IMR-90 (cell line): Measurements from ENCODE around the gene DCAF10. TPM values are rescaled to one million over a fixed set of nuclear protein-coding genes. Genes with fewer than 3 reads are reported as not detected.
"Not testable (repeated sequence)": the region's sequence is repeated elsewhere in the genome, so short reads cannot be mapped to it uniquely, and the experiment has no call there.

ENCODE experiments used
- ATAC-seq: fragments of 200-7000 bp; cut with Tn5 transposase; 2 replicates; pipeline ENCODE4 v1.9.1; 2020; ENCODE audit warnings: low read depth, mild to moderate bottlenecking, moderate library complexity
- BruUV-seq: library from RNA; stranded (reverse); fragments of 400-500 nt; replicated peaks from 2 replicates; lab custom pipeline; 2021; lab: Mats Ljungman, UMichigan
- CTCF ChIA-PET: fragments of 300-600 bp; formaldehyde crosslinking; extraction: SDS; loops from one replicate; lab custom pipeline; 2021; ENCODE audit warnings: antibody characterized with exemption; lab: Yijun Ruan, JAX
- POLR2A ChIA-PET: fragments of 300-600 bp; sonication (Branson Sonifier 250); formaldehyde crosslinking; loops from one replicate; lab custom pipeline; 2022; ENCODE audit warnings: antibody characterized with exemption; ENCODE audit not compliant: unreplicated experiment; lab: Charles Lee
- DNase-seq: peaks from one replicate; pipeline ENCODE4 v3.0.0; 2013
- H2AFZ ChIP-seq: replicated peaks from 2 replicates; pipeline ENCODE3; 2013; ENCODE audit warnings: low read length, mild to moderate bottlenecking; ENCODE audit not compliant: poor library complexity
- H2AK5ac ChIP-seq: 2 replicates; pipeline ENCODE4 v1.6.1; 2013; ENCODE audit warnings: low read depth, low read length, inconsistent platforms
- H2AK9ac ChIP-seq: replicated peaks from 2 replicates; pipeline ENCODE3; 2013; ENCODE audit warnings: mild to moderate bottlenecking, low read depth, low read length, moderate library complexity; ENCODE audit not compliant: poor library complexity
- H2BK120ac ChIP-seq: 2 replicates; pipeline ENCODE4 v1.6.1; 2013; ENCODE audit warnings: low read depth, low read length, inconsistent platforms
- H2BK15ac ChIP-seq: 3 replicates; pipeline ENCODE4 v1.6.1; 2013; ENCODE audit warnings: low read depth, low read length, inconsistent platforms
- H2BK20ac ChIP-seq: 2 replicates; pipeline ENCODE4 v1.6.1; 2013; ENCODE audit warnings: low read depth, mild to moderate bottlenecking, inconsistent platforms, low read length, moderate library complexity
- H2BK5ac ChIP-seq: 2 replicates; pipeline ENCODE4 v1.6.1; 2013; ENCODE audit warnings: mild to moderate bottlenecking, low read depth, low read length, inconsistent platforms; ENCODE audit not compliant: poor library complexity, severe bottlenecking
- H3K14ac ChIP-seq: replicated peaks from 2 replicates; pipeline ENCODE4 v1.6.1; 2013; ENCODE audit warnings: low read depth, low read length, inconsistent platforms
- H3K18ac ChIP-seq: 2 replicates; pipeline ENCODE4 v1.6.1; 2013; ENCODE audit warnings: low read depth, low read length, control low read depth
- H3K23ac ChIP-seq: 2 replicates; pipeline ENCODE4 v1.6.1; 2013; ENCODE audit warnings: low read depth, low read length, inconsistent platforms
- H3K27ac ChIP-seq: 2 replicates; pipeline ENCODE4 v1.5.1; 2013; ENCODE audit warnings: mild to moderate bottlenecking, control low read depth, low read length; ENCODE audit not compliant: insufficient read depth
- H3K27me3 ChIP-seq: 2 replicates; pipeline ENCODE4 v1.6.1; 2013; ENCODE audit warnings: low read length; ENCODE audit not compliant: control insufficient read depth, insufficient read depth
- H3K36me3 ChIP-seq: 2 replicates; pipeline ENCODE4 v1.6.1; 2013; ENCODE audit warnings: low read length, mixed read lengths; ENCODE audit not compliant: control insufficient read depth, insufficient read depth
- H3K4ac ChIP-seq: 2 replicates; pipeline ENCODE4 v1.6.1; 2013; ENCODE audit warnings: low read depth, low read length, inconsistent platforms
- H3K4me1 ChIP-seq: 2 replicates; pipeline ENCODE4 v1.6.1; 2013; ENCODE audit warnings: low read length, mixed read lengths; ENCODE audit not compliant: control insufficient read depth, insufficient read depth
- H3K4me2 ChIP-seq: 2 replicates; pipeline ENCODE4 v1.6.1; 2013; ENCODE audit warnings: low read depth, mild to moderate bottlenecking, control low read depth, low read length, moderate library complexity
- H3K4me3 ChIP-seq: 2 replicates; pipeline ENCODE4 v1.5.1; 2013; ENCODE audit warnings: low read depth, mild to moderate bottlenecking, control low read depth, low read length, moderate library complexity; ENCODE audit not compliant: insufficient read depth
- H3K56ac ChIP-seq: 2 replicates; pipeline ENCODE4 v1.6.1; 2013; ENCODE audit warnings: low read length, inconsistent platforms; ENCODE audit not compliant: insufficient read depth; ENCODE audit errors: extremely low read depth
- H3K79me1 ChIP-seq, 2 experiments: 2 replicates each; pipeline ENCODE4 v1.6.1; 2013; ENCODE audit warnings: low read length in 2 of 2, inconsistent platforms in 1 of 2, low read depth in 1 of 2
- H3K9ac ChIP-seq: 2 replicates; pipeline ENCODE4 v1.6.1; 2013; ENCODE audit warnings: low read depth, low read length, control low read depth
- H3K9me1 ChIP-seq: 2 replicates; pipeline ENCODE4 v1.6.1; 2013; ENCODE audit warnings: low read length, inconsistent platforms; ENCODE audit not compliant: insufficient read depth
- H3K9me3 ChIP-seq: 2 replicates; pipeline ENCODE4 v1.6.1; 2013; ENCODE audit warnings: low read length; ENCODE audit not compliant: control insufficient read depth, insufficient read depth
- H4K20me1 ChIP-seq: 2 replicates; pipeline ENCODE4 v1.6.1; 2013; ENCODE audit warnings: low read length, inconsistent platforms; ENCODE audit not compliant: insufficient read depth
- H4K5ac ChIP-seq: 2 replicates; pipeline ENCODE4 v1.6.1; 2013; ENCODE audit warnings: mild to moderate bottlenecking, low read depth, low read length, control low read depth
- H4K8ac ChIP-seq, 2 experiments: 2 replicates each; pipeline ENCODE4 v1.6.1; 2013; ENCODE audit warnings: low read depth in 2 of 2, low read length in 2 of 2, control low read depth in 1 of 2, inconsistent platforms in 1 of 2
- H4K91ac ChIP-seq: 2 replicates; pipeline ENCODE4 v1.6.1; 2013; ENCODE audit warnings: low read depth, low read length, inconsistent platforms; ENCODE audit not compliant: insufficient read depth
- MXI1 ChIP-seq: IDR thresholded peaks from 2 replicates; pipeline ENCODE4 v1.6.1; 2012; ENCODE audit warnings: low read depth, mild to moderate bottlenecking, low read length, moderate library complexity, borderline replicate concordance
- NFE2L2 ChIP-seq: fragments of 150-350 bp; IDR thresholded peaks from 2 replicates; pipeline ENCODE4 v1.6.1; 2016; ENCODE audit warnings: low read depth, mild to moderate bottlenecking, low read length
- WGBS, 2 experiments: methylation state at CpG; one replicate each; pipeline versions ENCODE4 v1.1.5 to v1.1.7; 2013; ENCODE audit warnings: missing lambda C conversion rate in 2 of 2; ENCODE audit not compliant: insufficient read length in 1 of 2; ENCODE audit errors: extremely low coverage in 2 of 2; 5-methylcytosine and 5-hydroxymethylcytosine counted together
- dilution Hi-C: fragments of 300-500 bp; cut with HindIII; formaldehyde crosslinking; loops from one replicate; pipeline ENCODE4 v1.14.3; 2018; ENCODE audit warnings: low sequenced_read_pairs; ENCODE audit not compliant: unreplicated experiment
- in situ Hi-C: fragments of 300-500 bp; cut with MboI; formaldehyde crosslinking; loops from 3 replicates; pipeline ENCODE4 v1.14.3; 2019; ENCODE audit warnings: low sequenced_read_pairs, inconsistent platforms, mixed read lengths
- intact Hi-C: fragments of 100-400 bp; cut with micrococcal nuclease; formaldehyde crosslinking; loops from 2 replicates; pipeline ENCODE4 v1.10.0; 2022
- polyA plus RNA-seq, 3 experiments: library from polyadenylated mRNA; depleted of rRNA; stranded (reverse); fragments of >200 nt; gene quantifications; 2 replicates each; pipeline ENCODE4 v1.2.3, GENCODE V29; 2012; ENCODE audit warnings: low replicate concordance in 1 of 3
- total RNA-seq: library from RNA; depleted of rRNA; stranded (reverse); fragments of >200 nt; gene quantifications from 2 replicates; pipeline ENCODE4 v1.2.3, GENCODE V29; 2012

DCAF10 gene
- total and polyA plus RNA-seq, 2 of the 4 experiments (the other 2 are of a cell fraction): 17.1 to 19.4 TPM

GRCh38 chr9:37761511-37761910 lies 39.1 kb upstream of the DCAF10 start:
- Histone ChIP-seq H2AFZ (no peak overlapping the region), H3K18ac (peak overlapping the region; percentile 42; the same call in 1 of the 2 replicates), H4K91ac (no peak overlapping the region), H3K27me3 (no peaks in the 10 kb centered on the region), H4K20me1 (peaks cover 5% of the 10 kb centered on the region; the same call in 1 of the 2 replicates), H2BK15ac (peak overlapping the region; percentile 62; the same call in 2 of the 3 replicates), H2BK120ac (peak overlapping the region; percentile 31), H3K79me1 (peaks cover 5 to 10% of the 10 kb centered on the region in 2 experiments; a peak in 2 of 4 replicates), H3K36me3 (peaks cover 4% of the 10 kb centered on the region), H3K27ac (peak overlapping the region; percentile 48; the same call in 1 of the 2 replicates), H2AK9ac (no peak overlapping the region), H3K9me1 (peaks cover 8% of the 10 kb centered on the region), H2BK5ac (peak overlapping the region; percentile 82), H3K4ac (peak overlapping the region; percentile 65), H2BK20ac (peak overlapping the region; percentile 38), H3K4me1 (peaks cover 9% of the 10 kb centered on the region), H3K14ac (0 out of 2 replicates have a peak overlapping the region, but pooled peaks have one; percentile 43), H2AK5ac (peak overlapping the region; percentile 87; the same call in 1 of the 2 replicates), H4K5ac (no peak overlapping the region), H3K4me3 (no peak overlapping the region), H4K8ac (peak overlapping the region in 1 of 2 experiments; percentile 28; a peak in 1 of 4 replicates), H3K9ac (no peak overlapping the region), H3K23ac (peak overlapping the region; percentile 46; the same call in 1 of the 2 replicates), H3K4me2 (peak overlapping the region; percentile 38; the same call in 1 of the 2 replicates), H3K56ac (no peak overlapping the region), H3K9me3 (no peaks in the 10 kb centered on the region)
- in situ Hi-C loops (no loop called here), dilution Hi-C loops (no loop called here), intact Hi-C loops (no loop called here)
- peak; percentile 84 for ATAC-seq
- ChIA-PET CTCF (no interaction called here), POLR2A (no interaction called here)
- WGBS, 2 experiments: no CpG with 5 or more reads among the region's 3 CpGs
- DNase-seq: peak; percentile 88
- no TSS peak for BruUV-seq
- TF ChIP-seq MXI1: peak; percentile 67; the same call in 1 of the 2 replicates
- TF ChIP-seq NFE2L2: no peak

GRCh38 chr9:37765263-37765662 lies 35.3 kb upstream of the DCAF10 start:
- H3K36me3 ChIP-seq, H2AK9ac ChIP-seq, H3K4me1 ChIP-seq, BruUV-seq, H2BK5ac ChIP-seq, H2BK20ac ChIP-seq, in situ Hi-C loops, H3K4me2 ChIP-seq, intact Hi-C loops, H3K27ac ChIP-seq, H4K20me1 ChIP-seq, dilution Hi-C loops, H4K5ac ChIP-seq, DNase-seq, H3K9me3 ChIP-seq, H2BK120ac ChIP-seq, H2AFZ ChIP-seq, H3K18ac ChIP-seq, H3K23ac ChIP-seq, H3K27me3 ChIP-seq, H3K14ac ChIP-seq, H2AK5ac ChIP-seq, H4K8ac ChIP-seq, H3K56ac ChIP-seq, H3K9me1 ChIP-seq, H4K91ac ChIP-seq, H3K4ac ChIP-seq, H2BK15ac ChIP-seq, CTCF ChIA-PET, H3K4me3 ChIP-seq, POLR2A ChIA-PET, H3K9ac ChIP-seq, ATAC-seq: not testable (repeated sequence)
- no CpG with 5 or more reads among the region's 6 CpGs for WGBS, 2 experiments
- H3K79me1 ChIP-seq: peaks cover 4 to 13% of the 10 kb centered on the region in 2 experiments; a peak in 2 of 4 replicates
